HG03521 (cell line): ENCODE results near the gene CELF5.

Experiments
- ATAC-seq: cut with Tn5 transposase; IDR thresholded peaks from one replicate; pipeline ENCODE4 v1.9.1; 2021; ENCODE audit warnings: mild to moderate bottlenecking, moderate library complexity; ENCODE audit not compliant: unreplicated experiment

Gene CELF5

DNA sequence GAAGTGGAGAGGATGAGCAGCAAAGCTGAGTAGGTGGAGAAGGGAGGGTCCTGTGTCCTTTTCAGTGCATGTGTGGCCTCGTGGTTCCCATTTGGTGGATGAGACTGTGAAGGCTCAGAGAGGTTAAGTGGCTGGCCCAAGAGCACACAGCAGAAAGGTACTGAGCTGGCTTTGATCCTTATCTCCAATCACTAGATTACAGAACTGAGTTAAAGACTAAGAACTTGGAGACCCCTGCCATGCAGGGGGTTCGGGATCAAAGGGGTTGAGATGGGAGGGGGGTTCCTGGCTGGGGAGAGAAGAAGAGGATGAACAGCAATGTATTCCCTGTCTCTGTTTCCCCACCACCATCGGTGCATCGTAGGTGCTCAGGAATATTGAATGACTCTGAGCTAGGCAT lies 11.8 kb downstream of the CELF5 start:
- ATAC-seq, result no peak

DNA sequence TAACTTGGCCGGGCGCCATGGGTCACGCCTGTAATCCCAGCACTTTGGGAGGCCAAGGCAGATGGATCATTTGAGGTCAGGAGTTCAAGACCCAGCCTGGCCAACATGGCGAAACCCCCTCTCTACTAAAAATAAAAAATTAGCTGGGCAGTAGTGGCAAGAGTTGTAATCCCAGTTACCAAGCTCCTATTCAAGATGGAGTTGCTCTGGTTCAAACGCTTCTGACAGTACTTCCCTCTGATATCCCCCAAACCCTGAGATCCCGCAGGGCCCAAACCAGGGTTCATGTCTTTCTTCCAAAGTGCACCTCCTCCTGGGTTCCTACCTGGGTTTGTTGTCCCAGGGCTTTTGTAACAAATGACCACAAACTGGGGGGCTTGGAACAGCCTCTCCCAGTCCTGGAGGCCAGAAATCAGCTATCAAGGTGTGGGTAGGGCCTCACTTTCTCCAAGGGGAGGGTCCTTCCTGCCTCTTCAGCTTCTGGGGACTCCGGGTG lies 13.7 kb downstream of the CELF5 start:
- ATAC-seq, result no peak

DNA sequence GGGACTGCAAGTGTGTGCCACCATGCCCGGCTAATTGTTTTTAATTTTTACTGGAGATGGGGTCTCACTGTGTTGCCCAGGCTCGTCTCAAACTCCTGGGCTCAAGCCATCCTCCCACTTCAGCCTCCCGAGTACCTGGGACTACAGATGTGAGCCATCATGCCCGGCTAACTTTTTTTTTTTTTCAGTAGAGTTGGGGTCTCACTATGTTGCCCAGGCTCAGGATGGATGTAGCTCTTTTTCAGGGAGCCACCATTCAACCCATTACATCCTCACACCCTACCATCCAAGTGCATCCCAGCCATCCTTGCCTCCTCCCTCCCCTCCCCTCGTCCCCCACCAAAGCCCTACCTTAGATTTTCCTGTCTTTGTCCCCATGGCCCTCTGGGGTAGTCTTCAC lies 14.9 kb downstream of the CELF5 start:
- no peak for ATAC-seq

DNA sequence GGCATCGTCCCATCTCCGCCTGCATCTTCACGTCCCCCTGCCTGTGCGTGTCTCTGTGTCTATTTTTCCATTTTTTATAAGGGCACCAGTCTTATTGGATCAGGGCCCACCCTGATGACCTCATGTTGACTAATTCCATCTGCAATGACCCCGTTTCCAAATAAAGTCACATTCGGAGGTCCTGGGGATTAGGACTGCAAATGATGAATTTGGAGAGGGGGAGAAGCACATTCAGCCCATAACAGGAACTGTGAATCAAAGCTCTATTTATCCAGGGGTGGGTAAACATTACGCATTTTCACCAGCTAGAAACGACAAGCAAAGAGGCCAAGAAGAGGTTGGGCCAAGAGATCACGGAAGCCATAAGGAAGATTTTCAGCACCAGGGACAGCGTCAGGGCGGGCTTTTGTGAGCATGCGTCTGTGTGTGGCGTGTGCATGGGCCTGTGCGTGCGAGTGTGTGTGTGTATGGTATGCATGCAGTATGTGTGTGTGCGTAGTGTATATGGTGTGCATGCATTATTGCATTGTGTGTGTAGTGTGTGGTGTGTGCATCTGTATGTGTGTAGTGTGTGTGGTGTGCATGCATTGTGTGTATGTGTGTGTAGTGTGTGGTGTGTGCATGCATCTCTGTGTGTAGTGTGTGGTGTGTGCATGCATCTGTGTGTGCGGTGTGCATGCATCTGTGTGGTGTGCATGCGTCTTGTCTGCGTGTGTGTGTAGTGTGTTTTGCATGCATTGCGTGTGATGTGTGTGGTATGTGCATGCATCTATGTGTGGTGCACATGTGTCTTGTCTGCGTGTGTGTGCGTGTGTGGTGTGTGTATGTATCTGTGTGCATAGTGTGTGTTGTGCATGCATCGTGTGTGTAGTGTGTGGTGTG lies 19.6 kb downstream of the CELF5 start:
- ATAC-seq, result no peak

DNA sequence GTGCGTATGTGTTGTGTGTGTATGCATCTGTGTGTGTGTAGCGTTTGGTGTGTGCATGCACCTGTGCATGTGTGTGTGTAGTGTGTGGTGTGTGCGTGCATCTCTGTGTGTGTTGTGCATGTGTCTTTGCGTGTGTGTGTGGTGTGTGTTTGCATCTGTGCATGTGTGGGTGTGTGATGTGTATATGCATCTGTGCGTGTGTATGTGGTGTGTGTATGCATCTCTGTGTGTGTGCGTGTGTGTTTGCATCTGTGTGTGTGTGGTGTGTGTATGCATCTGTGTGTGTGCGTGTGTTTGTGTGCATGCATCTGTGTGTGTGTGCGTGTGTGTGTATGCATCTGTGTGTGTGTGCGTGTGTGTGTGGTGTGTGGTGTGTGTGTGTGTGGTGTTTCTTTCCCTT lies 20.6 kb downstream of the CELF5 start:
- no peak for ATAC-seq

DNA sequence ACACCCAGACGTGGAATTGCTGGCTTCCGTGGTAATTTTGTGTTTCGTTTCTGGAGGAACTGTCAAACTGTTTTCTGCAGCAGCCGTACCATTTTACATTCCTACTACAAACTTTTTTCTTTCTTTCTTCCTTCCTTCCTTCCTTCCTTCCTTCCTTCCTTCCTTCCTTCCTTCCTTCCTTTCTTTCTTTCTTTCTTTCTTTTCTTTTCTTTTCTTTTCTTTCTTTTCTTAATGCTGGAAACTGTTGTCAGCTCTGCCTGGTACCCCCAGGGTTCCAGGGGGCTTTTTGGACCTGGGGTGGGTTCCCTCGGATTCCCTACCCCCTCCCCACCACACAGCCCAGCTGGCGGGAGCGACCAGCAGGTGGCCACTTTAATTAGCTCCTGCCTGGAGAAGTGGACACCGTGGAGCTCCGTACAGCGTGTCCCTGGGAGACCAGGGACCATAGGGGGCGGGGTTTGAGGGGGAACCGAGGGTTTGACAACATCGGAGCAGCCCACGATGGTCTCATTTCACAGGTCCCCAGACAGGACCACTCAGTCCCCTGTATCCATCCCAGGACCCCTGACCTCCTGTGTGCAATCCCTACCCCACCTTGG lies 24.4 kb downstream of the CELF5 start:
- ATAC-seq, result no peak

DNA sequence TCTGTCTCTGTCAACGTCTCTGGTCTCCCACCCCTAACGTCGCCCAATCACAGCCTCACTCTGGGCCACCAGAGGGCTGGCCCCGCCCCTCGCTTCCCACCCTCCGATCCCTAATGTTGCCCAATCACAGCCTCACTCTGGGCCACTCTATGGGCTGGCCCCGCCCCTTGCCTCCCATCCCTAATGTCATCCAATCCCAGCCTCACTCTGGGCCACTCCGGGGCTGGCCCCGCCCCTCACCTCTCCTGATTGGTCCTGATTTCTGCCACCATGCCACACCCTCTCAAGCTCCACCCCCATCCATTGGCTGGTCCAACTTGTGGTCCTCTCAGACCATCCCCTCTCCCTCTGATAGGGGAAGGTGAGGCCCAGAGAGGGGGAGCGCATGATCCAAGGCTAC lies 24.9 kb downstream of the CELF5 start:
- no peak for ATAC-seq

DNA sequence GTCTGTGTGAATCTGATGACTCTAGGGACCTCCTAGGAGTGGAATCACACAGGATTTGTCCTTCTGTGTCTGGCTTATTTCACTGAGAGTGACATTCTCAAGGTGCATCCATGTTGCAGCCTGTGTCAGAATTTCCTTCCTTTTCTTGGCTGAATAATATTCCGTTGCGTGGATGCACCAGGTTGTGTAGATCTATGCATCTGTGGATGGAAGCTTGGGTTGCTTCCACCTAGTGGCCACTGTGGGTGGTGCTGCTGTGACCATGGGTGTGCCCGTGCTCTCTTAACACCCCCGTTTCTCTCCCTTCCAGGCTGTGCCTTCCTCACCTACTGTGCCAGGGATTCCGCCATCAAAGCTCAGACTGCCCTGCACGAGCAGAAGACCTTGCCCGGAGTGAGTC lies 26.2 kb downstream of the CELF5 start:
- ATAC-seq, result no peak

DNA sequence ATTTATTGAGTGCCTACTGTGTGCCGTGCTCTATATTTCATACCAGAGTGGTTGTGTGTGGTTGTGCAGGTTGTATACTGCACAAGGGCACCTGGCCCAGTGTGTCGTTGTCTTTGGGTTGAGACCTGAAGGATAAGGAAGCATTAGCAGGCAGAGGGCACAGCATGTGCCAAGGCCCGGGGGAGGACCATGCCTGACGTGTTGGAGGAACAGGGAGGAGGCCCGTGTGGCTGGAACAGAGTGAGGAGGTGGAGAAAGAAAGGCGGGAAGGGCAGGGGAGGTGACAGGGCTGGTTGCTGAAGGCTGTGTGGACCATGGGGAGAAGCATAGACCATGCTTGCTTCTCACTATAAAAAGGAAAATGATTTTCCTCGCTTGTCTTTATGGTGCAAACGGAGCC lies 26.8 kb downstream of the CELF5 start:
- no peak for ATAC-seq

DNA sequence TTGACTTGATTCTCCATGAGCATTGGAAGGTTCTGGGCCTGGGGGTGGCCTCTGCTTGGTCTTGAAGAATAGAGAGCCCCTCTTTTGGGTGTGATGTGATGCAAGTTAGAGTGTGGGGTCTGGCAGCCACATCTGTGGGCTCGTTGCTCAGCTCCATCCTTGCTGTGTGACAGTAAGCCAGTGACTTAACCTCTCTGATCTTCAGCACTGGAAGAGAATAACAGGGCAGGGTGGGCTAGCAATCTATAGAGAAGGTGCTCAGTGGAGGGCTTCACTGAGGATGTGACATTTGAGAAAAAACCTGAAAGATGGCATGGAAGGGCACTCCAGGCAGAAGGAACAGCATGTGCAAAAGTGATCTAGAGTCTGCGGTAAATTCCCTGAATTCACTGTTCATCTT lies 28.2 kb downstream of the CELF5 start:
- no peak for ATAC-seq

DNA sequence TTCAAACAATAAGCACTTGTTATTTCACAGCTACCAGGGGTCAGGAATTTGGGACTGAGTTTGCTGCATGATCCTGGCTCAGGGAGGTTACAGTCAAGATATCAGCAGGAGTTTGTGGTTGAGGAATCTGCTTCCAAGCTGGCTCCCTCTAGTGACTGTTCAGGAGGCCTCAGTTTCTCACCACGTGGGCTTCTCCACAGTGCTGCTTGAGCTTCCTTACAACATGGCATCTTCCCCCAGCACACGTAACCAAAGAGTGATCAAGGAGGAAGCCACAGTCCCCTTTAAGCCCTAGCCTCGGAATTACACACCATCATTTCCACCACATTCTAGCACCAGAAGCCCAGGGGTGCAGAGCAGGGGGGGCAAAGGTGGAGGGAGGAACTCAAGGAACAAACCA lies 28.8 kb downstream of the CELF5 start:
- ATAC-seq, result no peak

DNA sequence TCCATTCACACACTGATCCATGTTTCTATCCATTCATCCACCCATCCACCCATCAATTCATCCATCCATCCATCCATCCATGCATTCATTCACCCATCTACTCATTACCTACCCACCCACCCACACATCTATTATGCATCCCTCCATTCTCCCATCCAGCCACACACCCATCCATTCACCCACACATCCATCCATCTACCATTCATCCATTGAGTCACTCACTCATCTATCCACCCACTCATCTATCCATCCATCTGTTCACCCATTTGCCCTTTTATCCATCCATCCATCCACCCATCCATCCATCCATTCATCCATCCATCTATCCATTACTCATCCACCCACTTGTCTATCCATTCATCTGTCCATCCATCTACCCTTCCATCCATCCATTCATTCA lies 30.1 kb downstream of the CELF5 start:
- no peak for ATAC-seq

DNA sequence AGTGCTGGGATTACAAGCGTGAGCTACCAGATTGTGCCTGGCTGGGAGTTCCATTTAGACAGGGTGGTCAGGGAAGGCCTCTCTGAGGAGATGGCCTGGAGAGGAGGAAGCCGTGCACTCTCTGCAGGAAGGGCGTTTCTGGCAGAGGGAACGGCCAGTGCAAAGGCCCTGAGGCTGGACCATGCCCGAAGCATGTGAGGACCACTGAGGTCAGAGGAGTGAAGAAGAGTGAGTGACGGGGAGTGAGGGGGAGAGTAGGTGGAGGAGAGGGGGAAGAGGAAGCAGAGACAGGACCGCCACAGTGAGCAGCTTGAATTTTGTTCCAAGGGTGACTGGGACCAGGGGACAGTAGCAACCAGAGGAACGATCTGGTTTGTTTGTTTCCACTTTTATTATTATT lies 32.6 kb downstream of the CELF5 start:
- ATAC-seq, result no peak

DNA sequence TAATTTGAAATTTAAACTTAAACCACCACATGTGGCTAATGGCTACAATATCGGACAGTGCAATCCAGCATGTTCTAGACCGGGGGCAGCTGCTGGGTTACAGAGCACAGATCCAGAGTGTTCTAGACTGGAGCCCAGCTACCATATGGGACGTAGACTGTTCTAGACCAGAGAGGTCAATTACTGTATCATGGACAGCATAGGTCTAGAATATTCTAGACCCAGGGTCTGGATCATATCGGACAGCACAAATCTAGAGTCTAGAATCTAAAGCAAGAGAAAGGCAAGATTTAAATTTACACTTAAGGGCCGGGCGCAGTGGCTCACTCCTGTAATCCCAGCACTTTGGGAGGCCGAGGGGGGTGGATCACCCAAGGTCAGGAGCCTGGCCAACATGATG lies 37.9 kb downstream of the CELF5 start:
- ATAC-seq, result no peak

DNA sequence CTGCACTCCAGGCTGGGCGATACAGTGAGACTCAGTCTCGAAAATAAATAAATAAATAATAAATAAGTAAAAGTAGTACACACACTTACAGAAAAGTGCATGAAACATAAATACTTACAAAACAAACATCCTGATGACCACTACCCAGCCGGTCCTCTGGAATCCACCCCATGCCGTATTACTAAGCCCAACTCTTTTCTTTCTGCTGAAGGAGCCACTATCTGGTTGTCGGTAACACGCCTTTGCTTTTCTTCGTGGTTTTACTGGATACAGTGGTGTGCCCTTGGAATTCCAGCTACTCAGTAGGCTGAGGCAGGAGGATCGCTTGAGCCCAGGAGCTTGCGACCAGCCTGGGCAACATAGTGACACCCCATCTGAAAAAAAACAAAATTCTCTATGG lies 39.4 kb downstream of the CELF5 start:
- no peak for ATAC-seq

DNA sequence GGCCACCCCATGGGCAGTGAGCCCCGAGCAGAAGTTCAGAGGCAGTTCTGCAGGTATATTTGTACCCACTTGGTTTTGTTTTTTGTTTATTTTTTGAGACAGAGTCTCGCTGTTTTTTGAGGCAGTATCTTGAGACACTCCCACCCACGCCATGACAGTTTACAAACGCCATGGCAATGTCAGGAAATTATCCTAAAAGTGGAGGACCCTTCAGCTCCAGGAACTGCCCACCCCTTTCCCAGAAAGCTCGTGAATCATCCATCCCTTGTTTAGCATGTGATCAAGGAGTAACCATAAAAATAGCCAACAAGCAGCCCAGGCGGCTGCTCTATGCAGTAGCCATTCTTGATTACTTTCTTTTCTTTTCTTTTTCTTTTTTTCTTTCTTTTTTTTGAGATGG lies 41.0 kb downstream of the CELF5 start:
- ATAC-seq, result no peak

DNA sequence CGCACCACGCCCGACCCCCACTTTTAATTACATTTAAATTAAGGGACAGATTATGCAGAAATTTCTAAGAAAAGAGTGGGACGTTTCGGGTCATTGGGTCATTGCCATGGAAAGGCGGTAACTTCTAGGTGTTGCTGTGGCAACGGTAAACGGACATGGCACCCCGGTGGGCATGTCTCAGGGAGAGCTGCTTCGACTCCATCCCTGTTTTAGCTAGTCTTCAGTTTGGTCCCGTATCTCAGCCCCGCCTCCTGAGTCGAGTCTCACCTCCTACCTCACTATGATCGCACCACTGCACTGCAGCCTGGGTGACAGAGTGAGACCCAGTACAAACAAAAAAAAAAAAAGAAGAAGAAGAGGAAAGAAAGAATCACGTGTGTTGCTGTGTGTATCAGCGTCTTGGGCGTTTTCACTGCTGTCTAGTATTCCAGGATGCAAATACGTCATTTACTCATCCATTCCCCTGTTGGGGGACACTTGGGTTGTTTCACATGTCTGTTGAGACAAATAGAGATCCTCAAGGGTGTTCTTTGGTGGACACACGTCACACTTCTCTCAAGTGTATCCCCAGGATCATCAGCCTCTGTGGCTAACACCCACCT lies 41.7 kb downstream of the CELF5 start:
- ATAC-seq, result no peak

DNA sequence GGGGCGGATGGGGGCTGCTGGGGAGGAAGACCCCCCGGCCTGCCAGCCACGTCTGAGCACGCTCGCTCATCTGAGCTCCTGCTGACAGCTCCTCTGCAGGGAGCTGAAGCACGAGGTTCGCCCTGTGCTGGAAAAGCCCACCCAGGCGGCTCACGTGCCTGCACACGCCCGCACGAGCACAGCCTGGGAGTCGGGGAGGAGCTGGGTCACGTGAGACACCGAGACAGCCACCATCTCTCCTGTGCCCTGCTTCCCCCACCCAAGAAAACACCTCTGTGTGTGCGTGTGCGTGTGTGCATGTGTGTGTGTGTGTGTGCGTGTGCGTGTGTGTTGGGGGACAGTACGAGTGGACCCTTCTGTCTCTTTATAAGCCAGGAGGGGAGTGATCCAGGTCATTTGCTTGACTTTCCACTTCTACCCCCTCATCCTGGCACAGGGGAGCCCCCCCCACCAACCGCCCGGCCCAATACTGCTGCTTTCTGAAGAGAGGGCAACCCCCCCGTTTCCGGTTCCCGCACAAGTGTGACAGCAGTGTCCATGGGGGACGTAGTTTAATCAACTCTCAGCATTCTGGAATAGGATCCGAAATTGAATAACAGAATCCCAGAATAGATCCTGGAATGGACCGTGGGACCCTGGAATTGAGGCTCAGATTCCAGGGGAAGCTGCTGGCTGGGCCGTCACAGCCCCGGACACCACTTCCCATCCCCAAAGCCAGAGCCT lies 42.5 kb downstream of the CELF5 start:
- no peak for ATAC-seq

DNA sequence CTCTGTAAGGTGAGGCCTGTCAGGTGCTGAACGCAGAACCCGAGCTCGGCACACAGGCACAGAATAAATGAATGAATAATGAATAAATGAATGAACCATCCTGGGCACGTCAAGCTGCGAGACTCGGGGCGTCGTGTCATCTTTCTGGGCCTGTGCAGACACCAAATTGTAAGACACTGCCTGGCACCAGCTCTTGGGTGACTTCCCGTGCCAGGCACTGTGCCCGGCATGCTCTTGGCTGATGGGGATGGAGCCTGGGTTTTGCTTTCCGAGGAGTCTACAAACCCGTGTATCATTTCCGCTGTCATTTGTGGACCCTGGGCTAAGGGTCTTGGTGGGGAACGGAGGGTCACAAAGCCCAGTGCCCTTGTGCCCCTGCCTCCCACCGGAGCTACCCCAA lies 43.9 kb downstream of the CELF5 start:
- ATAC-seq, result no peak

DNA sequence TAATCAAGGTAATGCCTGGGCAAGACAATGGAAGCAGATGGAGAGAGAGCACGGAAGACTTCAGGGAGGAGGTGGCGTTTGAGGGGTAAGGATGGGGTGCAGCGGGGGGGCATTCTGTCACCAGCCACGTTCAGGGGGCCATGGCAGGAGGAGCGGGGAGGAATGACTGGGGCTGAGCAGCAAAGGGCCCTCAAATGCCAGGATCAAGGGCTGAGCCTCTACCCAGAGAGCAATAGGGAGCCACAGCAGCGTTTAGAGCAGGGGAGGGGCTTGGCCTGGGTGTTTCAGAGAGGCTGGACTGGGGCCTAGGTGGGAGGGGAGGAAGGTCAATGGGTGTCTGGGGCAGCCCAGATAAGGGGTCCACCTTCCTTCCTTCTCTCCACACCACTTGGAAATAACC lies 44.3 kb downstream of the CELF5 start:
- ATAC-seq, result no peak

DNA sequence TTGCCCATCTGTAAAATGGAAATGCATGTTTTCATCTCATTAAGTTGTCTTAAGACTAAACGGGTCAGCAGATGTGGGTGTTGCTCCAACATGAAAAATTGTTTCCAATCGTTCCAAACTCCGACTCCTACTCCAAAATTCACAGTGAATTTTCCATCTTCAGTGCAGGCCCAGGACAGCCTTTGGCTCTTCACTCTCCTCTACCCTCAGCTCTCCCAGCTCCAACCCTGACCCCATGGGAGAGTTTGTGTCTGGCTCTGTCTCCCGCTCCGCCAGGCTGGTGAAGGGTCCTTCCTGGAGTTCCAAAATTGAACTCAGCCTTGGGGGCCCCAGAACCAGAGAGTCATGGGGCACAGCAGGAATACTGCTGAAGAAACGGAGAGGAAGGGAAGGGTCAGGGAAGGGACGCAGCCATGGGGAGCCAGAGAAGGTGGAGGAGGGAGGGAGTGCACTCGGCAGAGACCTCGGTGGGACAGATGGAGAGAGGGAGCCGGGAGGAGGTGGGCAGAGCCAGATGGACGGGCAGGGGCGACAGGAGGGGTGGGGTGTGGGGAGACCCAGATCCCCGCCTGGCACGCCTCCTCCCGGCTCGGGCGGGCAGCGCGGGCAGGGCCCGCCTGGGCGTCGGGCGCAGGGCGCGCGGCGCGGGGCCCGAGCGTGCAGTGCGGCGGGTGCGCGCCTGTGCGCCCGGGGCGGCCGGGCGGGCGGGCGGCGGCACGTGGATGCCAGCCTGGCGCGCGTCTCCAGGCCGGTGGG lies 45.6 kb downstream of the CELF5 start:
- no peak for ATAC-seq
